ENCODE data around the gene ZNF444.

GRCh38 chr19:56191711-56192110, 50.6 kb downstream of the ZNF444 start:
- no peak for TF ChIP-seq NFE2L1 (CRISPR knock-in tag; IDR thresholded peaks at IDR 0.05)
- TF ChIP-seq ZNF263 (CRISPR knock-in tag; IDR thresholded peaks at IDR 0.05; ENCODE audit: low read depth) = no peak
- no peak for TF ChIP-seq CTCF (IDR thresholded peaks at IDR 0.05)
- no peak for TF ChIP-seq USF2 (CRISPR knock-in tag; IDR thresholded peaks at IDR 0.05)
- TF ChIP-seq ESRRA (CRISPR knock-in tag; IDR thresholded peaks at IDR 0.05; ENCODE audit: borderline replicate concordance) = no peak
- no peak for TF ChIP-seq PRRX2 (CRISPR knock-in tag; IDR thresholded peaks at IDR 0.05)
- TF ChIP-seq FOXJ3 (CRISPR knock-in tag; IDR thresholded peaks at IDR 0.05; ENCODE audit: borderline replicate concordance) = no peak
- no peak for TF ChIP-seq MAX (CRISPR knock-in tag; IDR thresholded peaks at IDR 0.05)
- TF ChIP-seq ATF2 (CRISPR knock-in tag; IDR thresholded peaks at IDR 0.05; ENCODE audit: borderline replicate concordance, low read depth) = no peak
